Sciatic nerve (tissue), 2 donors: ENCODE measurements around the gene KDM4B. TPM values are rescaled to one million over a fixed set of nuclear protein-coding genes. Genes with fewer than 3 reads are reported as not detected.

Source experiments
- ATAC-seq: fragments of 200-7000 bp; cut with Tn5 transposase; one replicate; pipeline ENCODE4 v1.9.1; 2020; ENCODE audit warnings: mild to moderate bottlenecking, moderate library complexity
- DNase-seq: peaks from one replicate; pipeline ENCODE4 v3.0.0-alpha.2; 2020; ENCODE audit warnings: low spot score
- intact Hi-C: fragments of 100-400 bp; cut with DNase I; formaldehyde crosslinking; loops from one replicate; pipeline ENCODE4 v1.14.2; 2022
- total RNA-seq: library from RNA; stranded (reverse); fragmentation: NEBNext Ultra II Directional; extraction: Animal tissue kit (Norgen Biotek cat#: 25700); gene quantifications from one replicate; pipeline ENCODE4 v1.2.1, GENCODE V29; 2021
- donor health status: DM: no; HTN: no; CAD: no.
- donor health status: DM: no; HTN: no; CAD: no.

KDM4B gene
- total RNA-seq, 1 donor from 2014 or later, result 60.1 TPM

DNA sequence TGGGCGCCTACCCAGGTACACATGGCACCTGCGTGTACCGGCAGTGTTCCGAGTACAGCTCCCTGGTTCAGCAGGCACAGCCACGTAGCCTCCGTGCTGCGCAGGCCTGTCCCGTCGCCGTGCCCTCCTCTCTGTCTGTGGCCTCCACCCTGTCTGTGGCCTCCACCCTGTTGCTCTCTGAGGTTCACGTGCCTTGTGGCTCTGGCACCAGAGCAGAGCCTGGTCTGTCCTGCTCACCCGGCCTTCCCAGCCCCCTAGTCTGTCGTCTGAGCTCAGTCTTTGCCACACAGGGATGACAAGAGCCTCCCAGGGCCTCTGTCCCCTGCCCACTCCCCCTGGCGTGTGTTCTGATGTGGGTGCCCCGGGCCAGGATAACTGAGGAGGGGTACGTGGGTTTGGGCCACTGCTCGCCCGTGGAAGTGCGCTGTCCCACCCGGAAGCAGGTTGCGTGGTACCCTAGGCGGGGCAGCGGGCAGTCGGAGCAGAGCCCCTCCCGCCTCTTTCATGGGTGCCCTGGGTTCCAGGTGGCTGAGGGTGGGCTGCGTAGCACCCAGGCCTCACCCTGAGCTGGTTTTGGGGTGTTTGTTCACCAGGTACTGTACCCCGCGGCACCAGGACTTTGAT, 71.7 kb downstream of the KDM4B start:
- ATAC-seq, result no peak
- intact Hi-C loops, result no loop called here

DNA sequence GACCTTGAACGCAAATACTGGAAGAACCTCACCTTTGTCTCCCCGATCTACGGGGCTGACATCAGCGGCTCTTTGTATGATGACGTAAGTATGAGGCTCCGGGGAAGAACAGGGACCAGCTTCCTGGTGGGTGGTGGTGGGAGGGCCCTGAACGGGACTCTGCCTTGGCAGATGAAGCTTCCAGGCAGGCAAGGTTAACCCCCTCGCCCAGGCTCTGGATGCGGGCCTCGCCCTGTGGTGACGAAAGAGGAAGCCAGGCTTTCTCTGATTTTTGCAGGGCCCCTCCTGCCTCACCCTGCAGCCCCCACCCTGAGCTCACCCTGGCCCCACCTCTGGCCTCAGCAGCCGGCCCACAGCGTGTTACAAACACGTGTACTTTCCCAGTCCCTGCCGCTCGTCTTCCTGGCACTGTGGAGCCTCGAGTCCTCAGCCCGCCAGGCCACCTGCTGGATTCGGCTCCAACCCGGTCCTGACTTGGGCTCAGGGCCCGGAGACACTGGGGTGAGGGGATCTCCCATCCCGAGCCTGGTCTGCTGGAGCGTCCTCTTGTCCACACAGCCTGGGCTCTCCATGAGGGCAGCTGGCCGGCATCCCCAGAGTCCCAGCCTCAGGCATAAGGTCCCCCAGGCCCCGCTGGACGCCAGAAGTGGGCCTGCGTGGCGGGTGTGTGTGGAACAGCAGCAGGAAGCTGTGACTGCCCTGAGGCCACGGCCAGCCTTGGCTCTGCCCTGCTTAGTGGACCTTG, 72.4 kb downstream of the KDM4B start:
- ATAC-seq, result no peak
- intact Hi-C loops, result no loop called here
- no peak for DNase-seq

More for the DNA sequence above, 71.7 kb downstream of the KDM4B start:
- DNase-seq, result no peak

DNA sequence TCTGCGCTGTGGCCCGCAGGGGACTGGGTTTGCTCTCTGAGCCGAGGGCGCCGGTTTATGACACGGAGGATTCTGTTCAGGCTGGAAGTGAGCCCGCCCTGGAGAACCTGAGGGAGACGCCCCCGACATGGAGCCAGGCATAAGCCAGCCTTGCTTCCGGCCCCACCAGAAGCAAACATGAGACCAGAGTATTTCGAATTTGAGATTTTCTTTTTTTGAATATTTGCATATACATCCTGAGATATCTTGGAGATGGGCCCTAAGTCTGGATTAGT, 72.9 kb downstream of the KDM4B start:
- intact Hi-C loops, result no loop called here
- ATAC-seq, result no peak
- DNase-seq, result no peak

DNA sequence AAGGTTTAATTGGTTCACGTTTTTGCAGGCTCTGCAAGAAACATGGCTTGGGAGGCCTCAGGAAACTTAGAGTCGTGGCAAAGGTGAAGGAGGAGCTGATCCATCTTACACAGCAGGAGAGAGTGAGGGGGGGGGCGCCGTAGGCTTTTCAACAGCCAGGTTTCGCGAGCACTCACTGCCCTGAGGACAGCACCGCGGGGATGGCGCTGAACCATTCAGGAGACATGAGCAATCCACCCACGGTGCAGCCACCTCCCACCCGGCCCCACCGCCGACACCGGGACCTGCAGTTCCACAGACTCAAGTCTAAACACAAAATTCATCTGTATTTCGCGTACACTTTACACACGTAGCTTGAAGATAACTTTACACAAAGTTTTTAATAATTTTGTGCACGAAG, 73.6 kb downstream of the KDM4B start:
- intact Hi-C loops, result no loop called here
- DNase-seq (no peak), ATAC-seq (no peak)

DNA sequence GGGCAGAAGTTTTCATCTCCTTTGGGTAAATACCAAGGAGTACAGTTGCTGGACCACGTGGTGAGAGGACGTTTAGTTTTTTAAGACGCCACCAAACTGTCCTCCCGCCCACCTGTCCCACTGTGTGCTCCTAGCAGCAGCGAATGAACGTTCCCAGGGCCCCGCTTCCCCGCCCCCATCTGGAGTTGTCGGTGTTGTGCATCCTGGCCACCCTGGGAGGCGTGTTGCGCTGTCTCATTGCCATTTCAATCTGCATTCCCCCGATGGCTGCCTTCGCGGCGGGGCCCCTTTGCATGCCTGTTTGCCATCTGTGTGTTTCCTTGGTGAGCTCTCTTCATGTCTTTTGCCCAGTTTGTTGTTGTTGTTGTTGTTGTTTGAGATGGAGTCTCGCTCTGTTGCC, 76.1 kb downstream of the KDM4B start:
- ATAC-seq, result no peak
- intact Hi-C loops, result loop anchor here (5.0 kb wide), 1 partner anchor 532 kb away; no protein-coding TSS in a partner anchor
- no peak for DNase-seq

DNA sequence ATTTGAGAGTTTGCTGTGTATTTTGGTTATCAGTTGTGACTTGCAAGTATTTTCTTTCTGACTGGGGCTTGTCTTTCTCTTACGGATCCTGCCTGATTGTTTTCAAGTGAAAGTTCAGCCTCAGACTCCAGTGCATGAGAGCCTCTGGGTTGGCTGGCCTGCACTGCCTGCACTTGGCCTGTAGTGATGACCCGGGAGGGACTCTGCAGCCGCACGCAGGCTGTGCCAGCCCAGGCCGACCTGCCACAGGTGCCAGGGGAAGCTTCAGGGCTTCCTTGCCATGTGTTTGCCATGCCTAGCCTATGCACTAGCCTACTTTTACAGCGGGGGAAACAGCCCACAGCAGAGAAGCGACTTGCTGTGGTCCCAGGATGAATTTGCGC, 77.0 kb downstream of the KDM4B start:
- DNase-seq, result no peak
- intact Hi-C loops, result loop anchor here (5.0 kb wide), 1 partner anchor 531 kb away; no protein-coding TSS in a partner anchor
- ATAC-seq, result no peak

DNA sequence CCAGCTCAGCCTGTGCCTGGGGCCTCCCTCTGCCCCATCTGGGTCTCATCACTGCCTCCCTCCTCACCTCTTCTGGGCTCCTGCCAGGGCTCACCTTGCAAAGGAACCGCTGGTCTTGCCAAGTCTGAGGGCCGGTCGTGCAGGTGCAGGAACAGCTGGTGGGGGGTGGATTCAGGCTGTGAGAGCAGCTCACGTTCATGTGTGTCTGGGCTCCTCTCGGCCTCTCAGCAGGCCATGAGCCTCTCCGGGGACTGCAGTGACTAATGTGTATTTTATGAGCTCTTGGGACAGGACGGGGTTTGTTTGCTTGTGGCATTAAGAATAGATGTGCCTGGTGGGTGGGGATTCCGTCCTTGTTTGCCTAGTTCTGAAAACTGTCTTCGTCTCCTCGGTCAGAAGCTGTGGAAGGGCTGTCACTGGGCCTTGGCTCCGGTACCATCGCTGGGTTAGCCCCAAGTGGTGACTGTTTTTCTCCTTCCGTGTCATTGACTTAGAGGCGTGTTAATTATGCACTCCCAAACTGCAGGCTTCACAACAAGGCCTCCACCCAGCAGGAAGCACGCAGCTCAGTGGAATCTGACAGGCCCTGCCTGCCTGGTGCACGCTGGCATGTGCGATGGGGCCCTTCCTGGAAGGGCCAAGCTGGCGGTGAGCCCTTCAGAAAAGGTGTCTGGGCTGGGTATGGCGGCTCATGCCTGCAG, 77.6 kb downstream of the KDM4B start:
- intact Hi-C loops, result loop anchor here (5.0 kb wide), 1 partner anchor 531 kb away; no protein-coding TSS in a partner anchor
- DNase-seq (no peak), ATAC-seq (no peak)

DNA sequence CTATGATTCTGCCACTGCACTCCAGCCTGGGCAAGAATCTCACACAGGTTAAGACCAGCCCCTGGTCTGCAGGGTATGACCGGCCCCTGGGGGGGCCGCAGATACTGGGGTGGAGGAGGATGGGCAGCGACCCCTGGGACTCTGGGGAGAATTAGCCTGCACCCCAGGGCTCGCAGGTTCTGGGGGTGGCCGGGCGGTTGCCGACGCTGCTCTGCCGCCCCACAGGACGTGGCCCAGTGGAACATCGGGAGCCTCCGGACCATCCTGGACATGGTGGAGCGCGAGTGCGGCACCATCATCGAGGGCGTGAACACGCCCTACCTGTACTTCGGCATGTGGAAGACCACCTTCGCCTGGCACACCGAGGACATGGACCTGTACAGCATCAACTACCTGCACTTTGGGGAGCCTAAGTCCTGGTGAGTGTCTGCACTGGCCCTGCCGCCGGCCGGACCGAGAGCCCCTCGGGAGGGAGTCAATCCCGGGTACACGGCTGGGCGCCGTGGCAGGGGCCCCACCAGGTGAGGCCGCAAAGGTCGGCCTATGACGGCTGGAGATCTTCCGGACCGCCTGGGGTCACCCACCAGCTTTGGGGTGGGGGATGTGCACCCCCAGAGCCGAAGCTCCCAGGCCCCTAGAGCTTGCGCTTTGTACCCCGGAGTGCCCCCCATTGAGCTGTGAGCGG, 78.5 kb downstream of the KDM4B start:
- intact Hi-C loops, result loop anchor here (5.0 kb wide), 1 partner anchor 530 kb away; no protein-coding TSS in a partner anchor
- ATAC-seq, result no peak
- DNase-seq, result no peak

DNA sequence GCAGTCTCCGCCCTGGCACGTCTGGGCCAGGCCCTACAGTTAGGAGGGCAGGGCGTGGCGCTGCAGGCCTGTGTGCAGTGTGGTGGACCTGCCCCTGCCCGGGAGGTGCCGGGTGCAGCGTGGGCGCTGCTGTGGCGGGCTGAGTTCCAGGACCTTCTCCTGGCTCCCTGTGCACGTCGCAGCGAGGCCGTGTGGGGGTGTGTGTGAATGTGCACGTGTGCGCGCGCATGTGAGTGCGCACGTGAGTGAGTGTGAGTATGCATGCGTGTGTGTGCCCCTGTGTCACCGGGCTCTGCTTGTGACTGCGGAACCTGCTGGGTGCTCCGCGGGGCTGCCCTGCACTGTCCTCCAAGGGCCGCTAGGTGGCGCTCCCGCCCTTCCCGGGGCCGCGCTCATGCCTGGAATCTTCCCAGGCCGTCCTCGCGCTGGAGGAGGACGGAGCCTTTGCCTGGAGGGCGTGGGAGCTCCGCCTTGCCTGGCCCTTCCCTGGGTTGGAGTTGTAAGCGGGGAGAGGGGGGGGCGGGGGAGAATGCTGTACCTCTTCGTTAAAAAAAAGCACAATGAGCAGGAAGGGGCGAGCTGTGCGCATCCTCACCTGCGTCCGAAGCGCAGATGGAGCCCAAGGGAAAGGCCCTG, 79.3 kb downstream of the KDM4B start:
- ATAC-seq, result peak; percentile 93
- peak; percentile 89 for DNase-seq
- intact Hi-C loops, result loop anchor here (5.0 kb wide), 1 partner anchor 529 kb away; no protein-coding TSS in a partner anchor

DNA sequence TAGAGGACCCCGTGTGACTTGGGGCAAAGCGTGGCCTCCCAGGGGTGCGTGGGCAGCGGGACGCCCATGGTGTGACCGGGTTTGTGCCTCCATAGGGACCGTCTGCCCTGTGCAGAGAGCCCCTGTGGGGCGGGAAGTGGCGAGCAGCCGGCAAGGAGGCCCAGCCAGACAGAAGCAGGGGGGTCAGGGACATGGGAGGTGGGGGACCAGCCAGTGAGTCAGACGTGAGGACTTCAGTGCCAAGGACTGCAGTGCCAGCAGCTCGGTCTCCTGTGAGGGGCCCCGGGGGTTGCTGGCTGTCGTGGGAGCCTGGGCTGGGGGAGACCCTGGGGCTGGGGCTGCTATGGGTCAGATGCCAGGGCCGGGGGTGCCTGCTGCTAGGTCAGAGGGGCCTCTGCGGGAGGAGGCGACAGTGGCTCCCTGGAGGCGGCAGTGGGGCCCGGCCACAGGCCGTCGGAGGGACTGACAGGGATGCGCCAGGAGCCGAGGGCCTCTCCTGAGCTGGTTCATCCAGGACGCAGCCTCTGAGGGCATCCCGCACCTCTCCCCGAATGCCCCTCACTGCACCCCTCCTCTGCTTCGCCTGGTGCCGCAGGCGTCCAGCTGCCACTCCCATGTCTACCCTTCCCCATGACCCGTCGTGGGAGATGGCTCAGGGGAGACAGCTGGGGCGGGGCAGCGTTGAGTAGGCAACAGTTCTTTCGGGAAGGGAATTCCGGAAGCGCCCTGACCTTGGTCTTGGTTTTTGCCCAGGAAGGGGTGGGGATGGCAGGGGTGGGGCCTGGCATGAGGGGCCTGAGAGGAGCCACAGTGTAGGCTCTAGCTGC, 80.0 kb downstream of the KDM4B start:
- ATAC-seq, result peak; percentile 55
- DNase-seq, result no peak
- intact Hi-C loops, result loop anchor here (5.0 kb wide), 1 partner anchor 528 kb away; no protein-coding TSS in a partner anchor

DNA sequence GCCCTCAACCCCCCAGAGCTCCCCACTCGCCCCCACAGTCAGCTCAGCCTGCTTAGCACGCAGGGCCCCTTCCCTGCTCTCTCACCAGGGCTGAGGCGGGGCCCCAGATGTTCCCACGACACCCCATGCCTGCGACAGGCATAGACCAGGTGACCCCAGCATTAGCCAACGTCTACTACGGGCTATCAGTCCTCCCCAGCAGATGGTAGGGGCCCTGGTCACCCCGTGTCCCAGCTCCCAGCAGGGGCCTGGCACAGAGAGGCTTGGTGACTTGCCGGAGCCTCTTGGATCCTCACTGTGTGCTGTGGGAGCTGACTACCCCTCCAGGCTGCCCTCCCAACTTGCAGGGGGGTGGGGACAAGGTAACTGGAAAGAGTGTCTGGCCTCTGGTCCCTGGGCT, 80.6 kb downstream of the KDM4B start:
- peak; percentile 4 for ATAC-seq
- intact Hi-C loops, result loop anchor here (5.0 kb wide), 1 partner anchor 528 kb away; no protein-coding TSS in a partner anchor
- DNase-seq, result no peak

DNA sequence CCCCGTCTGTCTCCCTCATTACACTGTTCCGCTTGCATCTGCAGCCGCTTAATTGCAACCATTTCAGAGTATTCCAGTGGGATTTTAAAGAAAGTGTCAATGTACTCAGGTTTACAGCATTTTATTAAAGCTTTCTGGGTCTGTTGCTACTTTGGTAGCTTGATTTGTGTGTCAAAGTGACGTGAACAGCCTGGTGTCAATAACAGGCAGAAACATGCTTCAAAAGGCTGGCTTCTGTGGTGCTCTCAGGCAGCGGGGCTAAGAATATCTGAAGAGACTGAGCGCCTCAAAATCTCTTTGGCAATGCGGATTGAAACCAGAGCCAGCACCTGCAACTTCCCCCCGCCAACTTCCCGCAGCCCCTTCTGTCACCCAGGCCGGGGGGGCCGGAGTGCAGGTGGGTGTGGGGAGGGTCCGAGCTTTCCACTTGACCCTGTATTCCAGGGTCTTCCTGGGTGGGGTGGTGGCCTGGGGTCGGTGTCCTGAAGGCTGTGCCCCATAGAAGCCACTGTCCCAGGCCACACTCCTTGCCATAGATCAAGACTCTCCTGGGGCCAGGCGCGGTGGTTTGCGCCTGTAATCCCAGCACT, 81.2 kb downstream of the KDM4B start:
- intact Hi-C loops, result loop anchor here (10.0 kb wide), 1 partner anchor 85 kb away; no protein-coding TSS in a partner anchor
- no peak for DNase-seq
- ATAC-seq, result no peak

DNA sequence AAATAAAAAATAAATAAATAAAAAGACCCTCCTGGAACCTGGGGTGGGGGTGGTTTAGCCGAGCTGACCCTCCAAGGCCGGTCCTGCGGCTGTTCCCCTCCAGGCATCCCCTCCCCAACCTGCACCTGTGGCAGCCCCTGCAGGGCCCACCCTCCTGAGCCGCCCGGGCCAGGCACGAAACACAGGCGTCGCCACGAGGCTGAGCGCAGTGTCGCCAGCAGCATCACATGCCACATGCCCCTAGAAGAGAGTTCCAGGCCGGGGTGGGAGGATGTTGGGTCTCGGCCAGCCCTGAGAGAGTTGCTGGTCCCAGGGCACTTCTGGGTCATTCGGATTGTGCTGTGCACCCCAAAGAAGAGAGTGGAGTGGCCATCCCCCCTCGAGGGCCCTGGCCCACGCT, 82.0 kb downstream of the KDM4B start:
- intact Hi-C loops, result loop anchor here (10.0 kb wide), 1 partner anchor 84 kb away; no protein-coding TSS in a partner anchor
- DNase-seq, result no peak
- no peak for ATAC-seq

DNA sequence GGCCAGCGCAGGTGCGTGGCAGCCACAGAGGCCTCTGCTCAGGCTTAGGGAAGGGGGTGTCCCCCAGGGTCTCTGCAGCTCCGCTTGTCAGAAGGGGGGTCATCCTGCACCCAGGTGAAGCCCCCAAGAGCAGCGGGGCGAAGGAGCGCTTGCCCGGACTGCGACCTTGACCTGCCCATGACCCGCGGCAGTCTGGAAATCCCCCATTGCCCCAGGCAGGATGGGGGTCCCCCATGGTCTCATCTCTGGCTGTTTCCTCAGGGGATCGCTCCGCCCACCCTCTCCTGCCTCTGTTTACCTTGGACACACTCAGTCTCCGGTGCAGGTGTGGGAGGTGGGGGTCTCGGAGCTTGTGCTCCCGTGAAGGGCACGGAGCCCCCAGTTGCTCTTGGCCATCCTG, 82.7 kb downstream of the KDM4B start:
- intact Hi-C loops, result loop anchor here (10.0 kb wide), 1 partner anchor 83 kb away; no protein-coding TSS in a partner anchor
- no peak for DNase-seq
- ATAC-seq, result no peak

DNA sequence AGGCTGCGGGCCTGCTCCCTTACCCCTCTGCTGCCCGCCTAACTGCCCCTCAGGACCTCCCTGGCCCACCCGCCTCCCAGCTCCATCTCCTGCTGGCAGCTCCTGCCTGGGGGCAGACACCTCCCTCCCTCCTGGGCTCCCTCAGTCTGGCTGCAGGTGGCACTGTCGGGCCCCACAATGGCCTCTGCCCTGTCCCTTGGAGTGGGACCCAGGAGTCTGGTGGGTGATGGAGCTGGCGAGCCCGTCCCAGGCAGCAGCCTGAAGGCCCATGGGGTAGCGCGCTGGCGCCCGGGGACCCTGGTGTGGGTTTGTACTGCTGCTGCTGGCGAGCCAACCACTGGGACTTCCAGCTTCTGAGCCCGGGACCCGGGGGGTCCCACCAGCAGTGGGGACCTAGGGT, 83.6 kb downstream of the KDM4B start:
- DNase-seq, result no peak
- ATAC-seq, result no peak
- intact Hi-C loops, result loop anchor here (10.0 kb wide), 1 partner anchor 82 kb away; no protein-coding TSS in a partner anchor

DNA sequence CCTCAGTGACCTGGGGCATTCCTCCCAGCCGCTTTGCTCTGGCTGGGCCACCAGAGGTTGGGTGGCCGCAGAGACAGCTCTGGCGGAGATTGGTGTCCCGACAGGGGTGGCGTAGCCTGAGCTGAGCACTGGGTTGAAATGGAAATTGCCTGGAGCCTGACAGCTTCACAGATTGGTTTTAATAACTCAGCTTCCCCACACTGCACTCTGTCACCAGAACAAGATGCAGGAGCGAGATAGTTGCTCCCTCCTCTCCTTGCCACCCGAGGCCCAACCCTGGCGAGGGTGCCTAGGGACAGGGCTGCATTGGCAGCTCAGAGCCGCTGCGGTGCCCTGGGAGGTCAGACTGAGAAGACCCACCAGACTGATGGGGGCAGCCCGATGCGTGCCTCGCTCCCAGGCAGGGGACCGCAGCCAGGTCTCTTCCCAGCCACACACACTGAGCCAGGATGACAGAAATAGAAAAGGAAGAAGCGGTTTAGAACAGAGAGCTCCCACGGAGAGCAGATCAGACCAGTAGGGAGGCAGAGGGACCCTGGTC, 84.1 kb downstream of the KDM4B start:
- intact Hi-C loops, result loop anchor here (10.0 kb wide), 1 partner anchor 82 kb away; no protein-coding TSS in a partner anchor
- ATAC-seq (no peak), DNase-seq (no peak)

DNA sequence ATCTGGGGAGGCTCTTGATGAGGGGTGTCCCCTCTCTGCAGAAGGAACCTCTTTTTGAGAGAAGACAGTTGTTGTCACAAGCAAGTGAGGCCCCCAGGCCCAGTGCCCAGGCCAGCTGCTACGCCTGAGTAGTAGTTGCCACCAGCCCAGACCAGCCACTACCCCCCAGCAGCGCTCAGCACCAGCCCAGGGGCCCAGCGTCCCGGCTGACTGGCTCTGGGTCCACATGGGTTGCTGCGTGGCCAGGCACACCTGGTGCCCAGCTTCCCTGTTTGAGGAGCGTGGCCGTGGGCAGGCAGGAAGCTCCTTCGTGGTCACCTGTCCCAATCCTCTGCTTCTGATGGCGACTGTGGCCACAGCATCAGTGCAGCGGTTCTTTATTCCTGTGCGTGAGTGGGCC, 84.7 kb downstream of the KDM4B start:
- intact Hi-C loops, result loop anchor here (10.0 kb wide), 1 partner anchor 81 kb away; no protein-coding TSS in a partner anchor
- no peak for ATAC-seq

More for the DNA sequence above, 84.7 kb downstream of the KDM4B start:
- no peak for DNase-seq
